OCI-LY1 (cell line): ENCODE measurements around the gene SLC6A18.

ENCODE experiments used
- H2AFZ ChIP-seq: fragments of 200-600 bp; sonication (generic), shearing (Covaris generic); 2 replicates; pipeline ENCODE4 v1.6.0; 2014; ENCODE audit warnings: antibody characterized with exemption, mild to moderate bottlenecking, low read length
- H3F3A ChIP-seq: fragments of 200-600 bp; sonication (generic), shearing (Covaris generic); 2 replicates; pipeline ENCODE4 v1.6.0; 2014; ENCODE audit warnings: mild to moderate bottlenecking, antibody characterized with exemption, low read length, moderate library complexity; ENCODE audit not compliant: insufficient read depth
- H3K27ac ChIP-seq: fragments of 200-600 bp; sonication (generic); 2 replicates; pipeline ENCODE4 v1.5.1; 2014; ENCODE audit warnings: low read length, mixed run types, mild to moderate bottlenecking, low read depth; ENCODE audit not compliant: poor library complexity, severe bottlenecking
- H3K27me3 ChIP-seq: fragments of 200-600 bp; sonication (generic); 2 replicates; pipeline ENCODE4 v1.6.0; 2014; ENCODE audit warnings: antibody characterized with exemption, mild to moderate bottlenecking, low read length, moderate library complexity; ENCODE audit not compliant: insufficient read depth
- H3K36me3 ChIP-seq: fragments of 200-600 bp; sonication (generic); 2 replicates; pipeline ENCODE4 v1.6.1; 2014; ENCODE audit warnings: mild to moderate bottlenecking, antibody characterized with exemption, low read length, moderate library complexity, mixed read lengths; ENCODE audit not compliant: insufficient read depth
- H3K4me1 ChIP-seq: fragments of 200-600 bp; sonication (generic); 2 replicates; pipeline ENCODE4 v1.5.1; 2014; ENCODE audit warnings: mild to moderate bottlenecking, low read length, moderate library complexity; ENCODE audit not compliant: insufficient read depth, severe bottlenecking
- H3K4me2 ChIP-seq: fragments of 200-600 bp; sonication (generic), shearing (Covaris generic); 2 replicates; pipeline ENCODE4 v1.6.1; 2014; ENCODE audit warnings: low read length
- H3K4me3 ChIP-seq: fragments of 200-600 bp; sonication (generic); 2 replicates; pipeline ENCODE4 v1.5.1; 2014; ENCODE audit warnings: low read length, low read depth, mild to moderate bottlenecking, mixed read lengths; ENCODE audit not compliant: poor library complexity, severe bottlenecking
- H3K79me2 ChIP-seq: fragments of 200-600 bp; shearing (Covaris generic); 2 replicates; pipeline ENCODE4 v1.6.1; 2016; ENCODE audit warnings: mixed run types, low read length, mixed read lengths; ENCODE audit not compliant: insufficient read depth
- H3K9ac ChIP-seq: fragments of 200-600 bp; sonication (generic), shearing (Covaris generic); 2 replicates; pipeline ENCODE4 v1.6.1; 2014; ENCODE audit warnings: mild to moderate bottlenecking, low read length, mixed read lengths
- H3K9me2 ChIP-seq: fragments of 200-600 bp; sonication (generic), shearing (Covaris generic); 2 replicates; pipeline ENCODE4 v1.6.1; 2014; ENCODE audit warnings: low read depth, mild to moderate bottlenecking, low read length, mixed read lengths
- H3K9me3 ChIP-seq: fragments of 200-600 bp; shearing (Covaris generic); 2 replicates; pipeline ENCODE4 v1.6.1; 2014; ENCODE audit warnings: low read length, mixed read lengths
- H4K20me1 ChIP-seq: fragments of 200-600 bp; sonication (generic), shearing (Covaris generic); 2 replicates; pipeline ENCODE4 v1.6.0; 2016; ENCODE audit warnings: mild to moderate bottlenecking, low read length; ENCODE audit not compliant: insufficient read depth
- EZH2 ChIP-seq: fragments of 200-600 bp; sonication (generic), shearing (Covaris generic); IDR thresholded peaks from 2 replicates; pipeline ENCODE4 v1.8.0; 2017; ENCODE audit warnings: borderline replicate concordance, mixed run types, mild to moderate bottlenecking, antibody characterized with exemption, low read length, moderate library complexity, mixed read lengths
- TF ChIP-seq, protein P1 (sequence below): fragments of 200-600 bp; sonication (generic), shearing (Covaris generic); IDR thresholded peaks from 2 replicates; pipeline ENCODE4 v1.5.1; 2017; ENCODE audit warnings: mild to moderate bottlenecking, antibody characterized with exemption, low read length, moderate library complexity, mixed read lengths

Gene SLC6A18

GRCh38 chr5:1268056-1268455 is 42.9 kb downstream of the SLC6A18 start:
- Histone ChIP-seq H4K20me1 (no peaks in the 10 kb centered on the region), H3K4me1 (no peaks in the 10 kb centered on the region)

GRCh38 chr5:1268666-1269065 is 43.5 kb downstream of the SLC6A18 start:
- no peak overlapping the region for H2AFZ ChIP-seq
- H3K9me2 ChIP-seq = no peaks in the 10 kb centered on the region
- TF ChIP-seq EZH2 = no peak
- TF ChIP-seq, protein P1, sequence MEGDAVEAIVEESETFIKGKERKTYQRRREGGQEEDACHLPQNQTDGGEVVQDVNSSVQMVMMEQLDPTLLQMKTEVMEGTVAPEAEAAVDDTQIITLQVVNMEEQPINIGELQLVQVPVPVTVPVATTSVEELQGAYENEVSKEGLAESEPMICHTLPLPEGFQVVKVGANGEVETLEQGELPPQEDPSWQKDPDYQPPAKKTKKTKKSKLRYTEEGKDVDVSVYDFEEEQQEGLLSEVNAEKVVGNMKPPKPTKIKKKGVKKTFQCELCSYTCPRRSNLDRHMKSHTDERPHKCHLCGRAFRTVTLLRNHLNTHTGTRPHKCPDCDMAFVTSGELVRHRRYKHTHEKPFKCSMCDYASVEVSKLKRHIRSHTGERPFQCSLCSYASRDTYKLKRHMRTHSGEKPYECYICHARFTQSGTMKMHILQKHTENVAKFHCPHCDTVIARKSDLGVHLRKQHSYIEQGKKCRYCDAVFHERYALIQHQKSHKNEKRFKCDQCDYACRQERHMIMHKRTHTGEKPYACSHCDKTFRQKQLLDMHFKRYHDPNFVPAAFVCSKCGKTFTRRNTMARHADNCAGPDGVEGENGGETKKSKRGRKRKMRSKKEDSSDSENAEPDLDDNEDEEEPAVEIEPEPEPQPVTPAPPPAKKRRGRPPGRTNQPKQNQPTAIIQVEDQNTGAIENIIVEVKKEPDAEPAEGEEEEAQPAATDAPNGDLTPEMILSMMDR = no peak
- H3K27me3 ChIP-seq = no peaks in the 10 kb centered on the region
- no peaks in the 10 kb centered on the region for H3K79me2 ChIP-seq
- no peak overlapping the region for H3K4me2 ChIP-seq
- no peak overlapping the region for H3K4me3 ChIP-seq
- H3K9me3 ChIP-seq = no peaks in the 10 kb centered on the region
- H3K9ac ChIP-seq = no peak overlapping the region
- no peaks in the 10 kb centered on the region for H3K4me1 ChIP-seq
- no peaks in the 10 kb centered on the region for H3F3A ChIP-seq
- H4K20me1 ChIP-seq = no peaks in the 10 kb centered on the region
- H3K36me3 ChIP-seq = peaks cover 60% of the 10 kb centered on the region
- H3K27ac ChIP-seq = no peak overlapping the region

More at GRCh38 chr5:1268056-1268455, 42.9 kb downstream of the SLC6A18 start:
- Histone ChIP-seq H3K36me3 (peaks cover 60% of the 10 kb centered on the region), H3K27ac (no peak overlapping the region), H3K4me2 (no peak overlapping the region), H3K27me3 (no peaks in the 10 kb centered on the region), H3K79me2 (no peaks in the 10 kb centered on the region), H3K9me2 (no peaks in the 10 kb centered on the region), H3F3A (no peaks in the 10 kb centered on the region), H3K9me3 (no peaks in the 10 kb centered on the region), H3K4me3 (no peak overlapping the region), H3K9ac (no peak overlapping the region), H2AFZ (no peak overlapping the region)
- no peak for TF ChIP-seq EZH2
- TF ChIP-seq, protein P1 = no peak

DNA sequence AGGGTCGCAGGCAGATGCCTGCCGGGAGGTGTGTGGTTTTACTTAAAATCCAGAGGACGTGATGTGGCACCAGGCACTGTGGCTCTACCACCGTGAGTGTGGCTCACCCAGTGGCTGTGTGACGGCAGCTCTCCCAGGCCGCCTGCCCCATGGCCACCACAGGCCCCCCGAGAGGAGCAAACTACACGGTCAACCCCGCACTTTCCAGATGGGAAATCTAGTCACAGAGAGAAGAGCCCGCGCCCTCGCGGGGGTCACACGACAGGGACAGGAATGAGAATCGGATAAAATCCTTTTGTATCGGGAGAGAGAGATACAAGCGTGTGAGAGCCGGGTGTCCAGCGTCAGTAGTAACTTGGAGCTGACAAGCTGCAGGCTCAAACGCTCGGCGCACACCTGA is 45.2 kb downstream of the SLC6A18 start:
- H3K27me3 ChIP-seq = no peaks in the 10 kb centered on the region
- no peak overlapping the region for H2AFZ ChIP-seq
- no peak overlapping the region for H3K4me2 ChIP-seq
- no peak overlapping the region for H3K27ac ChIP-seq
- H3F3A ChIP-seq = no peaks in the 10 kb centered on the region
- H3K9ac ChIP-seq = no peak overlapping the region
- no peaks in the 10 kb centered on the region for H4K20me1 ChIP-seq
- TF ChIP-seq, protein P1 = no peak
- no peak for TF ChIP-seq EZH2
- no peaks in the 10 kb centered on the region for H3K9me3 ChIP-seq
- H3K36me3 ChIP-seq = peaks cover 68% of the 10 kb centered on the region
- no peaks in the 10 kb centered on the region for H3K9me2 ChIP-seq
- H3K79me2 ChIP-seq = no peaks in the 10 kb centered on the region
- H3K4me1 ChIP-seq = no peaks in the 10 kb centered on the region
- H3K4me3 ChIP-seq = no peak overlapping the region
